Activated T-helper 1 cell treated with anti-CD3 and anti-CD28 coated beads, Interleukin-12 subunit alpha, Interleukin-12 subunit beta, Interleukin-2, Interleukin-4 antibody, amounts not matched to agents 30 ng/mL and 10 ng/mL and 1 ng/mL, durations not matched to agents 14 hours and 24 hours and 36 hours (primary cell): ENCODE measurements around the gene ANKHD1. TPM values are rescaled to one million over a fixed set of nuclear protein-coding genes. Genes with fewer than 3 reads are reported as not detected.

Source experiments
- DNase-seq: peaks from one replicate; pipeline ENCODE4 v3.0.0; 2021; ENCODE audit warnings: low spot score
- H3K27ac Mint-ChIP-seq: one replicate; pipeline ENCODE4 v1.8.0; 2021; ENCODE audit warnings: mild to moderate bottlenecking, mixed read lengths
- H3K27me3 Mint-ChIP-seq: one replicate; pipeline ENCODE4 v1.8.0; 2022; ENCODE audit warnings: mild to moderate bottlenecking, moderate library complexity, mixed read lengths; ENCODE audit not compliant: insufficient read depth
- H3K36me3 Mint-ChIP-seq: one replicate; pipeline ENCODE4 v1.8.0; 2021; ENCODE audit warnings: low read depth, mixed read lengths
- H3K4me1 Mint-ChIP-seq: one replicate; pipeline ENCODE4 v1.8.0; 2021; ENCODE audit warnings: low read depth, mixed read lengths
- H3K4me3 Mint-ChIP-seq: one replicate; pipeline ENCODE4 v1.8.0; 2021; ENCODE audit warnings: mild to moderate bottlenecking, moderate library complexity, mixed read lengths
- H3K9me3 Mint-ChIP-seq: one replicate; pipeline ENCODE4 v1.8.0; 2021; ENCODE audit warnings: mixed read lengths
- intact Hi-C: fragments of 100-400 bp; cut with micrococcal nuclease; formaldehyde crosslinking; loops from one replicate; pipeline ENCODE4 v1.15.1; 2024
- total RNA-seq: library from RNA; stranded (reverse); gene quantifications from 2 replicates; pipeline ENCODE4 v1.2.3, GENCODE V29; 2022

Gene ANKHD1
- total RNA-seq, result 121 and 123 TPM in 2 replicates

- H3K36me3 Mint-ChIP-seq, result peaks cover 16% of the 10 kb centered on the region
- peak; percentile 96 for DNase-seq
- peaks cover 24% of the 10 kb centered on the region for H3K4me1 Mint-ChIP-seq
- no peaks in the 10 kb centered on the region for H3K27me3 Mint-ChIP-seq
- no peaks in the 10 kb centered on the region for H3K9me3 Mint-ChIP-seq
- H3K4me3 Mint-ChIP-seq, result no peak within 1 kb of the TSS
- intact Hi-C loops, result loop anchor here (1.0 to 10.0 kb wide), 17 partner anchors 20 to 1213 kb away; partner anchors contain the start of genes APBB3, CYSTM1, DIAPH1 and EIF4EBP3
- H3K27ac Mint-ChIP-seq, result peak within 1 kb of the TSS; percentile 88
Measured at GRCh38 chr5:140401362-140402257, at the start of gene ANKHD1. Gene ANKHD1 (plus strand): TSS chr5:140401833. CDS start chr5:140401968, 135 bp downstream.

GRCh38 chr5:140355546-140355945 is 46.1 kb upstream of the ANKHD1 start:
- intact Hi-C loops, result no loop called here
- H3K27me3 Mint-ChIP-seq, result peaks cover 8% of the 10 kb centered on the region
- H3K9me3 Mint-ChIP-seq, result no peaks in the 10 kb centered on the region
- H3K4me3 Mint-ChIP-seq, result no peak overlapping the region
- no peak for DNase-seq
- H3K4me1 Mint-ChIP-seq, result peaks cover 31% of the 10 kb centered on the region
- H3K36me3 Mint-ChIP-seq, result no peaks in the 10 kb centered on the region
- H3K27ac Mint-ChIP-seq, result no peak overlapping the region

GRCh38 chr5:140356853-140357725 is 44.5 kb upstream of the ANKHD1 start:
- Mint-ChIP-seq H3K27me3 (peaks cover 4% of the 10 kb centered on the region), H3K4me3 (peak overlapping the region; percentile 74), H3K27ac (no peak overlapping the region), H3K36me3 (no peaks in the 10 kb centered on the region), H3K9me3 (no peaks in the 10 kb centered on the region), H3K4me1 (peaks cover 17% of the 10 kb centered on the region)
- no peak for DNase-seq
- intact Hi-C loops, result loop anchor here (1.0 kb wide), 4 partner anchors 11 to 117 kb away; partner anchors contain the start of genes HBEGF and PFDN1

GRCh38 chr5:140357726-140358093 is 43.9 kb upstream of the ANKHD1 start:
- H3K4me1 Mint-ChIP-seq, result peaks cover 17% of the 10 kb centered on the region
- H3K27ac Mint-ChIP-seq, result no peak overlapping the region
- no peaks in the 10 kb centered on the region for H3K36me3 Mint-ChIP-seq
- no peaks in the 10 kb centered on the region for H3K9me3 Mint-ChIP-seq
- peaks cover 4% of the 10 kb centered on the region for H3K27me3 Mint-ChIP-seq
- peak; percentile 71 for DNase-seq
- peak overlapping the region; percentile 74 for H3K4me3 Mint-ChIP-seq
- intact Hi-C loops, result loop anchor here (1.0 kb wide), 4 partner anchors 11 to 117 kb away; partner anchors contain the start of genes HBEGF and PFDN1

GRCh38 chr5:140358738-140359310 is 42.8 kb upstream of the ANKHD1 start:
- peaks cover 4% of the 10 kb centered on the region for H3K27me3 Mint-ChIP-seq
- DNase-seq, result no peak
- H3K4me1 Mint-ChIP-seq, result peaks cover 23% of the 10 kb centered on the region
- no peaks in the 10 kb centered on the region for H3K36me3 Mint-ChIP-seq
- no peaks in the 10 kb centered on the region for H3K9me3 Mint-ChIP-seq
- intact Hi-C loops, result no loop called here
- H3K27ac Mint-ChIP-seq, result no peak overlapping the region
- H3K4me3 Mint-ChIP-seq, result no peak overlapping the region

GRCh38 chr5:140360101-140360500 is 41.5 kb upstream of the ANKHD1 start, which contains the start of gene SLC4A9:
Gene SLC4A9 (plus strand): TSS chr5:140360194. CDS start chr5:140360237, 43 bp downstream.
- Mint-ChIP-seq H3K27me3 (peaks cover 4% of the 10 kb centered on the region), H3K4me1 (peaks cover 23% of the 10 kb centered on the region), H3K36me3 (no peaks in the 10 kb centered on the region), H3K27ac (no peak within 1 kb of the TSS), H3K4me3 (no peak within 1 kb of the TSS), H3K9me3 (no peaks in the 10 kb centered on the region)
- no peak for DNase-seq
- intact Hi-C loops, result no loop called here

- H3K36me3 Mint-ChIP-seq, result no peaks in the 10 kb centered on the region
- no peak overlapping the region for H3K27ac Mint-ChIP-seq
Measured at GRCh38 chr5:140360681-140361479, 40.8 kb upstream of the ANKHD1 start.

GRCh38 chr5:140361901-140362300 is 39.7 kb upstream of the ANKHD1 start:
- Mint-ChIP-seq H3K27ac (no peak overlapping the region), H3K9me3 (no peaks in the 10 kb centered on the region), H3K4me3 (no peak overlapping the region), H3K27me3 (peaks cover 4% of the 10 kb centered on the region), H3K4me1 (peaks cover 18% of the 10 kb centered on the region), H3K36me3 (no peaks in the 10 kb centered on the region)
- DNase-seq, result no peak
- intact Hi-C loops, result no loop called here

More at GRCh38 chr5:140360681-140361479, 40.8 kb upstream of the ANKHD1 start:
- Mint-ChIP-seq H3K4me1 (peaks cover 23% of the 10 kb centered on the region), H3K27me3 (peaks cover 4% of the 10 kb centered on the region), H3K4me3 (no peak overlapping the region), H3K9me3 (no peaks in the 10 kb centered on the region)
- intact Hi-C loops, result no loop called here
- DNase-seq, result no peak

GRCh38 chr5:140362311-140362710 is 39.3 kb upstream of the ANKHD1 start:
- peaks cover 13% of the 10 kb centered on the region for H3K4me1 Mint-ChIP-seq
- H3K4me3 Mint-ChIP-seq, result no peak overlapping the region
- peaks cover 4% of the 10 kb centered on the region for H3K27me3 Mint-ChIP-seq
- no peaks in the 10 kb centered on the region for H3K9me3 Mint-ChIP-seq
- intact Hi-C loops, result no loop called here
- no peaks in the 10 kb centered on the region for H3K36me3 Mint-ChIP-seq
- H3K27ac Mint-ChIP-seq, result no peak overlapping the region
- no peak for DNase-seq

- no peaks in the 10 kb centered on the region for H3K36me3 Mint-ChIP-seq
- no peaks in the 10 kb centered on the region for H3K9me3 Mint-ChIP-seq
- H3K27me3 Mint-ChIP-seq, result peaks cover 2% of the 10 kb centered on the region
- peak overlapping the region; percentile 73 for H3K27ac Mint-ChIP-seq
- H3K4me3 Mint-ChIP-seq, result peak overlapping the region; percentile 79
- intact Hi-C loops, result loop anchor here (1.0 kb wide), 3 partner anchors 272 to 357 kb away; partner anchors contain the start of gene WDR55
- peaks cover 6% of the 10 kb centered on the region for H3K4me1 Mint-ChIP-seq
- DNase-seq, result peak; percentile 79
Measured at GRCh38 chr5:140362875-140363630, 38.6 kb upstream of the ANKHD1 start.
